H1 (cell line): ENCODE measurements around the gene GADD45GIP1. TPM values are rescaled to one million over a fixed set of nuclear protein-coding genes. Genes with fewer than 3 reads are reported as not detected.

Experiments
- CTCF ChIA-PET: fragments of 300-600 bp; sonication (Branson Sonifier 250); formaldehyde crosslinking; loops from one replicate; lab custom pipeline; 2021; ENCODE audit not compliant: partially characterized antibody; lab: Charles Lee
- POLR2A ChIA-PET: fragments of 300-600 bp; sonication (Branson Sonifier 250); formaldehyde crosslinking; loops from one replicate; lab custom pipeline; 2021; ENCODE audit warnings: inconsistent platforms; ENCODE audit not compliant: partially characterized antibody; lab: Charles Lee
- DNase-seq, 2 experiments: peaks; one replicate each; pipeline versions ENCODE4 v3.0.0 to v3.0.0-alpha.2; 2010 to 2022; ENCODE audit warnings: low spot score in 2 of 2, low read depth in 1 of 2, mixed read lengths in 1 of 2
- FAIRE-seq: peaks from 2 replicates; lab custom pipeline; 2011; peaks lifted over from hg19 to GRCh38; lab: Jason Lieb, UNC
- H2AFZ ChIP-seq: 2 replicates; pipeline ENCODE4 v1.8.1; 2012; ENCODE audit warnings: low read length, inconsistent platforms
- H2AK5ac ChIP-seq: 2 replicates; pipeline ENCODE4 v1.6.1; 2013; ENCODE audit warnings: low read depth, low read length
- H2BK120ac ChIP-seq: replicated peaks from 2 replicates; pipeline ENCODE3; 2013; ENCODE audit warnings: low read depth, low read length, inconsistent platforms
- H2BK12ac ChIP-seq: 2 replicates; pipeline ENCODE4 v1.6.1; 2013; ENCODE audit warnings: low read depth, low read length
- H2BK15ac ChIP-seq: 2 replicates; pipeline ENCODE4 v1.6.1; 2013; ENCODE audit warnings: low read length
- H2BK20ac ChIP-seq: 2 replicates; pipeline ENCODE4 v1.6.1; 2013; ENCODE audit warnings: low read length
- H2BK5ac ChIP-seq: 2 replicates; pipeline ENCODE4 v1.6.1; 2013; ENCODE audit warnings: low read depth, low read length
- H3K14ac ChIP-seq: 2 replicates; pipeline ENCODE4 v1.6.1; 2013; ENCODE audit warnings: inconsistent platforms; ENCODE audit not compliant: insufficient read length
- H3K18ac ChIP-seq: 2 replicates; pipeline ENCODE4 v1.6.1; 2013; ENCODE audit warnings: low read length; ENCODE audit errors: extremely low read depth
- H3K23ac ChIP-seq: 2 replicates; pipeline ENCODE4 v1.6.1; 2013; ENCODE audit warnings: inconsistent platforms; ENCODE audit not compliant: insufficient read length
- H3K23me2 ChIP-seq: 2 replicates; pipeline ENCODE4 v1.6.1; 2013; ENCODE audit warnings: low read depth, low read length
- H3K27ac ChIP-seq: 2 replicates; pipeline ENCODE4 v1.6.1; 2011; ENCODE audit warnings: low read depth, low read length, inconsistent platforms
- H3K27me3 ChIP-seq, 4 experiments: replicated peaks in 1 of 4; 1 replicate in 1 of 4; 2 replicates in 3 of 4; pipeline versions ENCODE4 v1.6.1 to v1.8.1; 2011 to 2013; ENCODE audit warnings: low read length in 3 of 4, mild to moderate bottlenecking in 3 of 4, inconsistent platforms in 2 of 4, mixed read lengths in 2 of 4, moderate library complexity in 1 of 4; ENCODE audit not compliant: control insufficient read depth in 3 of 4, insufficient read depth in 3 of 4; ENCODE audit errors: extremely low read depth in 1 of 4
- H3K36me3 ChIP-seq, 4 experiments: 2 replicates each; pipeline versions ENCODE4 v1.6.1 to v1.8.1; 2011 to 2013; ENCODE audit warnings: mild to moderate bottlenecking in 4 of 4, low read length in 3 of 4, moderate library complexity in 2 of 4, control low read depth in 1 of 4, inconsistent platforms in 1 of 4; ENCODE audit not compliant: insufficient read depth in 4 of 4, control insufficient read depth in 2 of 4
- H3K4ac ChIP-seq: replicated peaks from 2 replicates; pipeline ENCODE3; 2013; ENCODE audit warnings: low read length, low read depth, mixed read lengths, inconsistent platforms; ENCODE audit not compliant: insufficient read length
- H3K4me1 ChIP-seq, 4 experiments: replicated peaks in 1 of 4; 1 replicate in 1 of 4; 2 replicates in 3 of 4; pipeline versions ENCODE4 v1.6.1 to v1.8.1; 2011 to 2013; ENCODE audit warnings: low read length in 3 of 4, inconsistent platforms in 2 of 4, mixed read lengths in 1 of 4; ENCODE audit not compliant: insufficient read depth in 4 of 4, control insufficient read depth in 3 of 4
- H3K4me2 ChIP-seq, 2 experiments: 2 replicates each; pipeline versions ENCODE4 v1.6.1 to v1.8.1; 2011 to 2013; ENCODE audit warnings: low read depth in 2 of 2, low read length in 2 of 2, control low read depth in 1 of 2, inconsistent platforms in 1 of 2, mild to moderate bottlenecking in 1 of 2; ENCODE audit not compliant: insufficient read depth in 1 of 2
- H3K4me3 ChIP-seq, 4 experiments: fragments of 200-600, 300-600 bp in 1 of 4; sonication (generic), shearing (Covaris generic), sonication (Bioruptor Twin) in 1 of 4; 2 replicates each; pipeline versions ENCODE4 v1.5.1 to v1.8.1; 2011 to 2016; ENCODE audit warnings: low read length in 4 of 4, low read depth in 3 of 4, control low read depth in 2 of 4, inconsistent platforms in 2 of 4, mild to moderate bottlenecking in 2 of 4, mixed read lengths in 1 of 4, moderate library complexity in 1 of 4; ENCODE audit not compliant: insufficient read depth in 2 of 4; ENCODE audit errors: extremely low read depth in 1 of 4
- H3K56ac ChIP-seq: replicated peaks from 2 replicates; pipeline ENCODE3; 2013; ENCODE audit warnings: low read depth, mild to moderate bottlenecking, mixed read lengths, low read length, inconsistent platforms; ENCODE audit not compliant: insufficient read length
- H3K79me1 ChIP-seq: 2 replicates; pipeline ENCODE4 v1.6.1; 2013; ENCODE audit warnings: low read depth, low read length, control low read depth
- H3K79me2 ChIP-seq, 2 experiments: 2 replicates each; pipeline versions ENCODE4 v1.6.1 to v1.8.1; 2012 to 2013; ENCODE audit warnings: low read length in 2 of 2, mild to moderate bottlenecking in 2 of 2, inconsistent platforms in 1 of 2; ENCODE audit not compliant: insufficient read depth in 2 of 2, control insufficient read depth in 1 of 2
- H3K9ac ChIP-seq, 4 experiments: replicated peaks in 1 of 4; 1 replicate in 1 of 4; 2 replicates in 3 of 4; pipeline versions ENCODE4 v1.6.1 to v1.8.1; 2011 to 2013; ENCODE audit warnings: low read depth in 3 of 4, low read length in 3 of 4, control low read depth in 2 of 4, mild to moderate bottlenecking in 2 of 4, moderate library complexity in 2 of 4, inconsistent platforms in 1 of 4; ENCODE audit errors: extremely low read depth in 1 of 4
- H3K9me3 ChIP-seq, 2 experiments: 2 replicates each; pipeline versions ENCODE4 v1.6.1 to v1.8.1; 2012 to 2013; ENCODE audit warnings: mild to moderate bottlenecking in 2 of 2, moderate library complexity in 2 of 2, control low read depth in 1 of 2, inconsistent platforms in 1 of 2, low read depth in 1 of 2, low read length in 1 of 2, mixed read lengths in 1 of 2; ENCODE audit not compliant: insufficient read depth in 2 of 2
- H4K20me1 ChIP-seq, 2 experiments: replicated peaks in 1 of 2; 2 replicates each; pipeline versions ENCODE3 to v1.8.1; 2011 to 2013; ENCODE audit warnings: inconsistent platforms in 2 of 2, low read length in 2 of 2, mild to moderate bottlenecking in 1 of 2; ENCODE audit not compliant: insufficient read depth in 2 of 2, control insufficient read depth in 1 of 2
- H4K5ac ChIP-seq: 2 replicates; pipeline ENCODE4 v1.6.1; 2013; ENCODE audit warnings: low read length, low read depth, mixed read lengths, inconsistent platforms; ENCODE audit not compliant: insufficient read length
- H4K8ac ChIP-seq: 2 replicates; pipeline ENCODE4 v1.8.0; 2013; ENCODE audit warnings: mild to moderate bottlenecking, moderate library complexity, low read length, inconsistent platforms; ENCODE audit not compliant: insufficient read depth; ENCODE audit errors: extremely low read depth
- H4K91ac ChIP-seq: replicated peaks from 2 replicates; pipeline ENCODE3; 2013; ENCODE audit warnings: low read length, mixed read lengths, inconsistent platforms; ENCODE audit not compliant: insufficient read length
- EZH2 ChIP-seq: fragments of 200-600 bp; sonication (generic); IDR thresholded peaks from 2 replicates; pipeline ENCODE4 v1.7.1; 2012; ENCODE audit warnings: low read depth, mild to moderate bottlenecking, moderate library complexity, low read length, inconsistent platforms; ENCODE audit not compliant: severe bottlenecking
- WGBS, 2 experiments: shearing (Covaris generic) in 1 of 2; methylation state at CpG; one replicate each; pipeline versions ENCODE4 v1.1.6 to v1.1.7; 2013 to 2015; ENCODE audit warnings: low lambda C conversion rate in 2 of 2, mixed read lengths in 2 of 2, inconsistent platforms in 1 of 2, low coverage in 1 of 2, missing lambda C conversion rate in 1 of 2; ENCODE audit not compliant: insufficient replicate concordance in 2 of 2, insufficient coverage in 1 of 2, insufficient read length in 1 of 2; ENCODE audit errors: extremely low coverage in 1 of 2, missing lambda C conversion rate in 1 of 2; 5-methylcytosine and 5-hydroxymethylcytosine counted together
- polyA plus RNA-seq, 7 experiments: library from polyadenylated mRNA; depleted of rRNA in 3 of 7; stranded (reverse) in 5 of 7; unstranded in 2 of 7; fragments of >200 nt in 5 of 7; fragments of 200-250 nt in 2 of 7; gene quantifications; 1 replicate in 5 of 7; 2 replicates in 1 of 7; 4 replicates in 1 of 7; pipeline versions ENCODE4 v1.2.1 to v1.2.3, GENCODE V29; 2011 to 2013; ENCODE audit warnings: missing spikeins in 2 of 7, mixed read lengths in 2 of 7
- total RNA-seq: library from RNA; stranded (reverse); fragmentation: NEBNext Ultra II Directional; extraction: Animal tissue kit (Norgen Biotek cat#: 25700); gene quantifications from 2 replicates; pipeline ENCODE4 v1.2.1, GENCODE V29; 2021

Gene GADD45GIP1
- total and polyA plus RNA-seq, 2 of the 8 experiments (the other 6 are each of a cell fraction or from before 2014, with no cell fraction given): 42.2 to 42.6 TPM

GRCh38 chr19:12984683-12985048 is 27.6 kb upstream of the GADD45GIP1 start:
- H4K91ac ChIP-seq: no peak overlapping the region
- no peaks in the 10 kb centered on the region for H3K36me3 ChIP-seq
- DNase-seq: no peak
- peaks cover 0 to 19% of the 10 kb centered on the region in 2 experiments for H4K20me1 ChIP-seq
- peak overlapping the region; percentile 69 for H3K4ac ChIP-seq
- peak overlapping the region; percentile 99; the same call in 1 of the 2 replicates for H2BK20ac ChIP-seq
- peak overlapping the region; percentile 40; the same call in 1 of the 2 replicates for H2BK12ac ChIP-seq
- H3K23ac ChIP-seq: no peak overlapping the region
- H3K9ac ChIP-seq: no peak overlapping the region
- FAIRE-seq: no peak
- H3K56ac ChIP-seq: peak overlapping the region; percentile 90
- CTCF ChIA-PET: interaction anchor here (1.0 to 16.3 kb wide), 16 partner anchors 9 to 115 kb away, joined by 3 to 431 read pairs (median 6); partner anchors contain the start of gene DAND5
- peaks cover 21% of the 10 kb centered on the region for H3K23me2 ChIP-seq
- POLR2A ChIA-PET: interaction anchor here (0.8 to 1.9 kb wide), 2 partner anchors 12 to 116 kb away, joined by 3 to 4 read pairs; no protein-coding TSS in a partner anchor
- H3K27ac ChIP-seq: no peak overlapping the region
- TF ChIP-seq EZH2: no peak
- no peaks in the 10 kb centered on the region for H3K79me2 ChIP-seq
- no peak overlapping the region for H3K4me2 ChIP-seq
- H2BK5ac ChIP-seq: 0 out of 2 replicates have a peak overlapping the region, but pooled peaks have one; percentile 35
- 59% methylated on average over 9 of the region's 10 CpGs; no CpG with 5 or more reads in 1 of the 2 experiments for WGBS, 2 experiments
- H2AK5ac ChIP-seq: 0 out of 2 replicates have a peak overlapping the region, but pooled peaks have one; percentile 76
- no peaks in the 10 kb centered on the region for H3K9me3 ChIP-seq
- no peak overlapping the region for H2BK15ac ChIP-seq
- H4K5ac ChIP-seq: no peak overlapping the region
- no peak overlapping the region for H2AFZ ChIP-seq
- H3K18ac ChIP-seq: no peak overlapping the region
- peaks cover 2 to 45% (median 35%) of the 10 kb centered on the region in 4 experiments for H3K27me3 ChIP-seq
- peak overlapping the region; percentile 35; the same call in 1 of the 2 replicates for H4K8ac ChIP-seq
- H3K79me1 ChIP-seq: no peaks in the 10 kb centered on the region
- H3K4me1 ChIP-seq: peaks cover 0 to 7% (median 3%) of the 10 kb centered on the region in 4 experiments; a peak in 4 of 7 replicates
- H3K14ac ChIP-seq: no peak overlapping the region
- H3K4me3 ChIP-seq: no peak overlapping the region
- H2BK120ac ChIP-seq: no peak overlapping the region
